ENCODE results near the gene TPSAB1. TPM values are rescaled to one million over a fixed set of nuclear protein-coding genes. Genes with fewer than 3 reads are reported as not detected.
A peak's percentile ranks its signal among the peaks of the same experiment; 100 is the strongest.
"Not testable (repeated sequence)": the region's sequence is repeated elsewhere in the genome, so short reads cannot be mapped to it uniquely, and the experiment has no call there.

TPSAB1 gene
- 10 to 100 TPM; 20.8 to 86.2 (median 31.4) TPM for total RNA-seq

- DNase-seq (ENCODE audit: low spot score): not testable (repeated sequence)
These were observed at the start of gene TPSAB1 for GRCh38 chr16:1240436-1240835. TSS of gene TPSAB1 (plus strand) at chr16:1240705. CDS start at chr16:1240939, 234 bp downstream.

GRCh38 chr16:1190789-1191188, 49.7 kb upstream of the TPSAB1 start:
- DNase-seq (ENCODE audit: low spot score); ATAC-seq (ENCODE audit: low FRiP score): not testable (repeated sequence)

More at GRCh38 chr16:1240436-1240835, at the start of gene TPSAB1:
- ATAC-seq (ENCODE audit: low FRiP score): not testable (repeated sequence)

- ATAC-seq (ENCODE audit: low FRiP score) (no peak), DNase-seq (ENCODE audit: low spot score) (no peak)
- no peak for TF ChIP-seq CTCF (IDR thresholded peaks at IDR 0.05)
These were observed 48.0 kb upstream of the TPSAB1 start for GRCh38 chr16:1192384-1193073.

GRCh38 chr16:1193143-1193824, 47.2 kb upstream of the TPSAB1 start:
- DNase-seq (ENCODE audit: low spot score) (no peak), ATAC-seq (ENCODE audit: low FRiP score) (no peak)
- TF ChIP-seq CTCF (IDR thresholded peaks at IDR 0.05): no peak

- ATAC-seq (ENCODE audit: low FRiP score) (no peak), DNase-seq (ENCODE audit: low spot score) (no peak)
- no peak for TF ChIP-seq CTCF (IDR thresholded peaks at IDR 0.05)
These were observed 46.5 kb upstream of the TPSAB1 start for GRCh38 chr16:1193825-1194581.

GRCh38 chr16:1194665-1195392, 45.7 kb upstream of the TPSAB1 start:
- DNase-seq (ENCODE audit: low spot score) (no peak), ATAC-seq (ENCODE audit: low FRiP score) (no peak)
- TF ChIP-seq CTCF (IDR thresholded peaks at IDR 0.05): peak in 1 of 3 donors; percentile 56

- no peak for TF ChIP-seq CTCF (IDR thresholded peaks at IDR 0.05)
- ATAC-seq (ENCODE audit: low FRiP score): no peak
- DNase-seq (ENCODE audit: low spot score): no peak
These were observed 45.2 kb upstream of the TPSAB1 start for GRCh38 chr16:1195393-1195666.
